ENCODE measurements around the gene STARD3.
"Not testable (repeated sequence)": the region's sequence is repeated elsewhere in the genome, so short reads cannot be mapped to it uniquely, and the experiment has no call there.

STARD3 gene

GRCh38 chr17:39695089-39695474, 58.1 kb downstream of the STARD3 start:
- DNase-seq (ENCODE audit: low read depth): no peak

GRCh38 chr17:39696731-39697130, 59.8 kb downstream of the STARD3 start:
- DNase-seq (ENCODE audit: low read depth): no peak

GRCh38 chr17:39697961-39698360, 61.0 kb downstream of the STARD3 start:
- no peak for DNase-seq (ENCODE audit: low read depth)

GRCh38 chr17:39699157-39699817, 62.3 kb downstream of the STARD3 start:
- DNase-seq (ENCODE audit: low read depth): not testable (repeated sequence)

GRCh38 chr17:39699818-39700147, 62.8 kb downstream of the STARD3 start, which contains the start of gene ERBB2:
TSS of gene ERBB2 (plus strand) at chr17:39700064. CDS start at chr17:39700239, 175 bp downstream.
- DNase-seq (ENCODE audit: low read depth): peak; percentile 85

- peak; percentile 38 for DNase-seq (ENCODE audit: low read depth)
Measured at GRCh38 chr17:39700148-39700987, 63.4 kb downstream of the STARD3 start.

- no peak for DNase-seq (ENCODE audit: low read depth)
Measured at GRCh38 chr17:39701012-39701783, 64.3 kb downstream of the STARD3 start.

GRCh38 chr17:39701784-39702422, 65.0 kb downstream of the STARD3 start:
- no peak for DNase-seq (ENCODE audit: low read depth)

- DNase-seq (ENCODE audit: low read depth): no peak
Measured at GRCh38 chr17:39702901-39703893, 66.3 kb downstream of the STARD3 start.

GRCh38 chr17:39703913-39704312, 67.0 kb downstream of the STARD3 start:
- no peak for DNase-seq (ENCODE audit: low read depth)

GRCh38 chr17:39704821-39705551, 68.0 kb downstream of the STARD3 start:
- DNase-seq (ENCODE audit: low read depth): peak; percentile 67

GRCh38 chr17:39705786-39706348, 68.9 kb downstream of the STARD3 start:
- DNase-seq (ENCODE audit: low read depth): no peak

GRCh38 chr17:39706383-39706782, 69.4 kb downstream of the STARD3 start:
- no peak for DNase-seq (ENCODE audit: low read depth)

- DNase-seq (ENCODE audit: low read depth): no peak
Measured at GRCh38 chr17:39706921-39707337, 70.0 kb downstream of the STARD3 start.

GRCh38 chr17:39709319-39709997, 72.5 kb downstream of the STARD3 start:
- DNase-seq (ENCODE audit: low read depth): no peak

- DNase-seq (ENCODE audit: low read depth): no peak
Measured at GRCh38 chr17:39709998-39710964, 73.3 kb downstream of the STARD3 start.

GRCh38 chr17:39711071-39711470, 74.1 kb downstream of the STARD3 start:
- DNase-seq (ENCODE audit: low read depth): not testable (repeated sequence)

- DNase-seq (ENCODE audit: low read depth): no peak
Measured at GRCh38 chr17:39711851-39712250, 74.9 kb downstream of the STARD3 start.

All from iris pigment epithelial cell (primary cell).